GM18868 (cell line): Measurements from ENCODE around the gene DNAJC6.
"Not testable (repeated sequence)": the region's sequence is repeated elsewhere in the genome, so short reads cannot be mapped to it uniquely, and the experiment has no call there.

ENCODE experiments used
- ATAC-seq: cut with Tn5 transposase; IDR thresholded peaks from one replicate; pipeline ENCODE4 v1.9.1; 2021; ENCODE audit warnings: mild to moderate bottlenecking, moderate library complexity; ENCODE audit not compliant: unreplicated experiment

Gene DNAJC6

GRCh38 chr1:65355031-65355712 lies 45.8 kb downstream of the DNAJC6 start:
- ATAC-seq, result no peak

- no peak for ATAC-seq
Observed at GRCh38 chr1:65357291-65357960, 48.1 kb downstream of the DNAJC6 start.

GRCh38 chr1:65359888-65360287 lies 50.5 kb downstream of the DNAJC6 start:
- no peak for ATAC-seq

GRCh38 chr1:65360648-65361047 lies 51.3 kb downstream of the DNAJC6 start:
- no peak for ATAC-seq

- no peak for ATAC-seq
Observed at GRCh38 chr1:65362545-65362944, 53.2 kb downstream of the DNAJC6 start.

- ATAC-seq, result no peak
Observed at GRCh38 chr1:65363484-65363883, 54.1 kb downstream of the DNAJC6 start.

GRCh38 chr1:65368403-65368802 lies 59.1 kb downstream of the DNAJC6 start:
- no peak for ATAC-seq

- no peak for ATAC-seq
Observed at GRCh38 chr1:65371544-65371943, 62.2 kb downstream of the DNAJC6 start.

- no peak for ATAC-seq
Observed at GRCh38 chr1:65372557-65372956, 63.2 kb downstream of the DNAJC6 start.

- ATAC-seq, result no peak
Observed at GRCh38 chr1:65377496-65378246, 68.3 kb downstream of the DNAJC6 start.

- no peak for ATAC-seq
Observed at GRCh38 chr1:65378247-65378946, 69.1 kb downstream of the DNAJC6 start.

GRCh38 chr1:65384426-65384825 lies 75.1 kb downstream of the DNAJC6 start:
- ATAC-seq, result not testable (repeated sequence)

- ATAC-seq, result no peak
Observed at GRCh38 chr1:65386439-65386838, 77.1 kb downstream of the DNAJC6 start.

- ATAC-seq, result no peak
Observed at GRCh38 chr1:65387821-65388220, 78.5 kb downstream of the DNAJC6 start.

GRCh38 chr1:65388908-65389695 lies 79.8 kb downstream of the DNAJC6 start:
- no peak for ATAC-seq

GRCh38 chr1:65392497-65392896 lies 83.2 kb downstream of the DNAJC6 start:
- ATAC-seq, result no peak

- peak; percentile 97 for ATAC-seq
Observed at GRCh38 chr1:65393347-65393746, 84.0 kb downstream of the DNAJC6 start.

GRCh38 chr1:65393928-65394327 lies 84.6 kb downstream of the DNAJC6 start:
- ATAC-seq, result no peak

- no peak for ATAC-seq
Observed at GRCh38 chr1:65395887-65396612, 86.7 kb downstream of the DNAJC6 start.

GRCh38 chr1:65398083-65398482 lies 88.7 kb downstream of the DNAJC6 start:
- ATAC-seq, result no peak
